Gastroesophageal sphincter (tissue), 4 donors: ENCODE measurements around the gene NRXN3. TPM values are rescaled to one million over a fixed set of nuclear protein-coding genes. Genes with fewer than 3 reads are reported as not detected.

Experiments used
- ATAC-seq: fragments of 150-250 bp; one replicate; pipeline ENCODE4 v1.9.1; 2016; ENCODE audit warnings: mild to moderate bottlenecking, moderate library complexity
- H3K27ac ChIP-seq, 4 donors: fragments of 200-600 bp; sonication (generic) in 3 of 4; 1 replicate in 3 of 4; 2 replicates in 1 of 4; pipeline ENCODE4 v1.5.1; 2016 to 2019
- H3K27me3 ChIP-seq: fragments of 200-600 bp; sonication (generic); one replicate; pipeline ENCODE4 v1.5.1; 2019
- H3K36me3 ChIP-seq, 2 donors: fragments of 200-600 bp; sonication (generic); one replicate each; pipeline ENCODE4 v1.5.1; 2019; ENCODE audit warnings: control low read depth in 1 of 2
- H3K4me1 ChIP-seq, 3 donors: fragments of 200-600 bp; sonication (generic); 1 replicate in 2 of 3; 2 replicates in 1 of 3; pipeline ENCODE4 v1.5.1; 2016 to 2019; ENCODE audit warnings: control low read depth in 2 of 3
- H3K4me3 ChIP-seq, 2 donors: fragments of 200-600 bp; sonication (generic); one replicate each; pipeline ENCODE4 v1.5.1; 2019; ENCODE audit warnings: mild to moderate bottlenecking in 1 of 2, moderate library complexity in 1 of 2
- H3K9me3 ChIP-seq, 3 donors: fragments of 200-600 bp; sonication (generic); one replicate each; pipeline ENCODE4 v1.5.1; 2017 to 2019; ENCODE audit warnings: control low read depth in 2 of 3
- CTCF ChIP-seq, 4 experiments: fragments of 200-600 bp in 2 of 4; fragments of 450-650 bp in 2 of 4; sonication (generic) in 1 of 4; IDR thresholded peaks; one replicate each; pipeline ENCODE4 v1.5.1; 2017 to 2019; ENCODE audit warnings: antibody characterized with exemption in 4 of 4, mild to moderate bottlenecking in 2 of 4, moderate library complexity in 2 of 4
- EP300 ChIP-seq: sonication (generic); formaldehyde crosslinking; IDR thresholded peaks from one replicate; pipeline ENCODE4 v1.6.1; 2017; ENCODE audit warnings: antibody characterized with exemption, mild to moderate bottlenecking
- POLR2A ChIP-seq, 2 donors: fragments of 450-650 bp; IDR thresholded peaks; one replicate each; pipeline ENCODE4 v1.6.1; 2017; ENCODE audit warnings: antibody characterized with exemption in 2 of 2, mild to moderate bottlenecking in 2 of 2, moderate library complexity in 1 of 2
- POLR2AphosphoS5 ChIP-seq: sonication (generic); formaldehyde crosslinking; IDR thresholded peaks from one replicate; pipeline ENCODE4 v1.6.1; 2017; ENCODE audit warnings: antibody characterized with exemption
- WGBS, 2 donors: methylation state at CpG; one replicate each; pipeline ENCODE4 v1.1.5; 2018; ENCODE audit warnings: low coverage in 1 of 2; 5-methylcytosine and 5-hydroxymethylcytosine counted together
- total RNA-seq, 4 donors: library from RNA; depleted of rRNA; stranded (reverse); fragments of >200 nt; gene quantifications; one replicate each; pipeline ENCODE4 v1.1.0, GENCODE V29; 2016

NRXN3 gene
- total RNA-seq, 4 donors from 2014 or later: 74.2 to 192 (median 98.2) TPM

- TF ChIP-seq CTCF (IDR thresholded peaks at IDR 0.05) (no peak), POLR2AphosphoS5 (no peak), EP300 (no peak), POLR2A (IDR thresholded peaks at IDR 0.05) (no peak)
- 78 to 80% methylated on average over 1 to 3 of the region's 3 CpGs for WGBS, 2 donors
- H3K27ac ChIP-seq: no peak overlapping the region
- H3K4me1 ChIP-seq: peaks cover 0 to 20% (median 3%) of the 10 kb centered on the region in 3 donors
- no peak for ATAC-seq
- no peak overlapping the region for H3K4me3 ChIP-seq
- no peaks in the 10 kb centered on the region for H3K36me3 ChIP-seq
- H3K27me3 ChIP-seq: no peaks in the 10 kb centered on the region
- H3K9me3 ChIP-seq: no peaks in the 10 kb centered on the region
Observed at GRCh38 chr14:79325557-79325956, 1155.4 kb downstream of the NRXN3 start.

- TF ChIP-seq EP300 (no peak), POLR2AphosphoS5 (no peak), CTCF (IDR thresholded peaks at IDR 0.05) (no peak), POLR2A (IDR thresholded peaks at IDR 0.05) (no peak)
- no peaks in the 10 kb centered on the region for H3K9me3 ChIP-seq
- H3K27me3 ChIP-seq: no peaks in the 10 kb centered on the region
- 52 to 68% methylated on average over 3 of the region's 3 CpGs for WGBS, 2 donors
- no peak overlapping the region for H3K4me3 ChIP-seq
- peaks cover 0 to 49% (median 5%) of the 10 kb centered on the region in 3 donors for H3K4me1 ChIP-seq
- H3K36me3 ChIP-seq: no peaks in the 10 kb centered on the region
- no peak overlapping the region for H3K27ac ChIP-seq
- no peak for ATAC-seq
Observed at GRCh38 chr14:79328863-79329262, 1158.7 kb downstream of the NRXN3 start.

- WGBS, 2 donors: 40 to 85% methylated on average over 3 to 4 of the region's 4 CpGs
- TF ChIP-seq POLR2AphosphoS5: no peak
- no peak for TF ChIP-seq CTCF (IDR thresholded peaks at IDR 0.05)
- no peak for TF ChIP-seq POLR2A (IDR thresholded peaks at IDR 0.05)
- no peak for TF ChIP-seq EP300
Observed at GRCh38 chr14:79331830-79332229, 1161.7 kb downstream of the NRXN3 start.

GRCh38 chr14:79332504-79333197 lies 1162.5 kb downstream of the NRXN3 start:
- no peaks in the 10 kb centered on the region for H3K9me3 ChIP-seq
- 42 to 54% methylated on average over 7 of the region's 7 CpGs for WGBS, 2 donors
- peak overlapping the region in 3 of 4 donors; percentile 29 to 52 (median 51) for H3K27ac ChIP-seq
- H3K4me1 ChIP-seq: peaks cover 0 to 47% (median 2%) of the 10 kb centered on the region in 3 donors
- TF ChIP-seq EP300 (no peak), POLR2A (IDR thresholded peaks at IDR 0.05) (no peak), CTCF (IDR thresholded peaks at IDR 0.05) (no peak), POLR2AphosphoS5 (no peak)
- H3K4me3 ChIP-seq: no peak overlapping the region
- H3K27me3 ChIP-seq: no peaks in the 10 kb centered on the region
- ATAC-seq: no peak
- no peaks in the 10 kb centered on the region for H3K36me3 ChIP-seq

More at GRCh38 chr14:79331830-79332229, 1161.7 kb downstream of the NRXN3 start:
- Histone ChIP-seq H3K27ac (peak overlapping the region in 3 of 4 donors; percentile 26 to 51 (median 29)), H3K27me3 (no peaks in the 10 kb centered on the region), H3K36me3 (no peaks in the 10 kb centered on the region), H3K4me1 (peaks cover 0 to 40% (median 2%) of the 10 kb centered on the region in 3 donors), H3K4me3 (no peak overlapping the region), H3K9me3 (no peaks in the 10 kb centered on the region)
- no peak for ATAC-seq

- no peak for ATAC-seq
- Histone ChIP-seq H3K4me3 (no peak overlapping the region), H3K27ac (peak overlapping the region in 3 of 4 donors; percentile 20 to 52 (median 30)), H3K4me1 (peaks cover 0 to 47% (median 2%) of the 10 kb centered on the region in 3 donors), H3K36me3 (no peaks in the 10 kb centered on the region), H3K27me3 (no peaks in the 10 kb centered on the region), H3K9me3 (no peaks in the 10 kb centered on the region)
- TF ChIP-seq CTCF (IDR thresholded peaks at IDR 0.05): no peak
- no peak for TF ChIP-seq POLR2A (IDR thresholded peaks at IDR 0.05)
- no peak for TF ChIP-seq POLR2AphosphoS5
- no peak for TF ChIP-seq EP300
- WGBS, 2 donors: 0 to 18% methylated on average over 1 of the region's 1 CpG
Observed at GRCh38 chr14:79333198-79333546, 1163.0 kb downstream of the NRXN3 start.
